NCI-H1105 treated with DMSO at 0.1 percent for 48 hours (cell line): Measurements from ENCODE around the gene SALL4.
"Not testable (repeated sequence)": the region's sequence is repeated elsewhere in the genome, so short reads cannot be mapped to it uniquely, and the experiment has no call there.

Source experiments
- DNase-seq: peaks from one replicate; lab custom pipeline; 2025; lab: John Stamatoyannopoulos, UW

The SALL4 gene

DNA sequence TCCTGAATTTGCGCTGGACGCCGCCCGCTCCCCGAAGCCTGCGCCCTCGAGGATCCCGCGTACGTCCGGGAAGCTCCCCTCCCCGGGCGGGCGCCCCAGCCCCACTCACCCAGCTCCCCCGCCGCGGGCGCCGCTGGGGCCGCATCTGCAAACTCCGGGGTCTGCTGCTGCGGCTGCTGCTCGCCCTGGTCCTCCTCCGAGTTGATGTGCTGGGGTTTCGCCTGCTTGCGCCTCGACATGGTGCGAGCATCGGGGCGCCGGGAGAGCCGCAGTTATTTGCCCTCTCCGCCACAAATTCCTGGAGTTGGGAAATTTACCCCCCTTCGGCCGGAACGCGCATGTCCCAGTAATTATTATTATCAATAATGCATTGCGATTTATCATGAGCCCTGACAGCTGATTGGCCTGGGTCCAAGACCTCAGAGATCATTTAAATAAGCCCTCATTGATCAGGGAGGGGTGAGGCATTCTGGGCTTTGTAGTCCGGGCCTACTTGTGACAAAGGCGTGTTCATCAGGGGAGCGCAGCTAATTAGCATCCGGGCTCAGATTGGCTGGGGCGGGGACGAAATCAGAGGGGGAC lies at the start of gene SALL4:
Gene SALL4 (minus strand): TSS at position 352 of the 582 bp plus-strand sequence. CDS start 113 bp downstream, at position 239.
- DNase-seq: no peak

DNA sequence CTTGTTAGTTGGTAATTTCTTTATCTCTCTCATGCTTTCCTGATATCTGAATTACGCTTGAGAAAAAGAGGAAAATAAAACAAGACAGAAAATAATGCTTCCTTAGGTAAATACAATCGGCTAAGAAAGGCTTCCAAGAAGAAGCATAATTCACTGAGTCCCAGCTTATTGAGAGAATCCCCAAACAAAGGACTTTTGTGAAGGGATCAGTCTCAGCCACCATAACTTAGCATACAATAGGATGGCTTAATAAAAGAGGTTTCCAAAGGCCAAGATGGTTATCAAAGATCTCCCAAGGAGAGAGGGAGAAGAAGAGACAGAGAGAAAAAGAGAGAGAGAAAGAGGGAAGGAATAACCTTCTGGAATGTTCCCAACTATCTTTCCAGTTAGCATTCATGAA lies 46.0 kb upstream of the SALL4 start:
- no peak for DNase-seq

DNA sequence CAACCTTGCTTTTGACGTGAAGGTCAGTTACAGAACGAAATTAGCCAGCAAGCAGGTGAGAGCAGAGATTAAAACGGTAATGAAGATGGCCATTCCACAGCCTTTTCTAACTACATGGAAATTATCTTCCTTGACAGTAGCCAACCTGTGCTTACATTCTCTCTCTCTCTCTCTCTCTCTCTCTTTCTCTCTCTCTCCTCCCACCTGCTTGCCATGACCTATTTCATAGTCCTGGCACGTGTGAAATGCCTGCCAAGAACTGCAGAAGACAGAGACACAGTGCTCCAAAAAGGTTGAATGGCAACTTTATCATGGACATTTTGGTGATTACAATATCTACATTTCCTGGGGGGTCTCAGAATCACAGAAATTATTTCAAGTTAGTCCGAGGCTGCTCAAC lies 38.5 kb upstream of the SALL4 start:
- DNase-seq: no peak

DNA sequence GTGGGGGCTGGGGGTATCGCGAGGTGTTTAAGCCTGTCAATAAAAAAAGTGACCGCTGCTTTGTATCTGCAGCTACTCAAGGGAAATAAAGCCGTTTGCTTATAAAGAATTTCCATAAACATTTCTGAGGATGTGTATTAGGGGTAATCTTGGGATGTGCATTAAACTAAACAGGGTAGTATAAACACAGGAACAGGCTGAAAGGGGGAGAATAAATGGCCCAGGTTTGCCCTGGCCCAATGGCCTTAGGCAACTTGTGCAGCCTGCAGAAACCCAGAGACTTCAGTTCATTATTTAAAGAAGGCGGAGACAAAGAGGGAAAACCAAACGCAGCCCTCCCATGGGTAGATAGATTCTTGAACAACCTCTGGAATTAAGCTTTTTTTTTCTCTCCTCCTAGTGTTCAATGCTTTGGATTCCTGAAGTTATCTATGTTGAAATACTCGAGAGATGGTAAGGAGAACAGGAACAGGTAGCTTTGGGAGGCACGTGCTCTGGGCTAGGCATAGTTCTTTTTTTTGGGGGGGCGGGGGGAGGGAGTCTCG lies 35.6 kb upstream of the SALL4 start:
- DNase-seq: no peak

DNA sequence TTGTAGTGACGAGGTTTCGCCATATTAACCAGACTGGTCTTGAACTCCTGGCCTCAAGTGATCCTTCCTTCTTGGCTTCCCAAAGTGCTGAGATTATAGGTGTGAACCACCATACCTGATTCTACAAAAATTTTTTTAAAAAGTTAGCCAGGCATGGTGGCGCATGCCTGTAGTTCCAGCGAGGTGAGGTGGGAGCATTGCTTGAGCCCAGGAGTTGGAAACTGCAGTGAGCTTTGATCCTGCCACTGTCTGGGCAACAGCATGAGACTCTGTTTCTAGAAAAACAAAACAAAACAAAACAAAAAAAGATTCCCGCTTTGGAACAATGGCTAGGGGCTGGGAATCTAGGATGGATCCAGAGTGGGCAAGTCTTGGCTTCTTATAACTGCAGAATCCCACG lies 35.1 kb upstream of the SALL4 start:
- DNase-seq: no peak

DNA sequence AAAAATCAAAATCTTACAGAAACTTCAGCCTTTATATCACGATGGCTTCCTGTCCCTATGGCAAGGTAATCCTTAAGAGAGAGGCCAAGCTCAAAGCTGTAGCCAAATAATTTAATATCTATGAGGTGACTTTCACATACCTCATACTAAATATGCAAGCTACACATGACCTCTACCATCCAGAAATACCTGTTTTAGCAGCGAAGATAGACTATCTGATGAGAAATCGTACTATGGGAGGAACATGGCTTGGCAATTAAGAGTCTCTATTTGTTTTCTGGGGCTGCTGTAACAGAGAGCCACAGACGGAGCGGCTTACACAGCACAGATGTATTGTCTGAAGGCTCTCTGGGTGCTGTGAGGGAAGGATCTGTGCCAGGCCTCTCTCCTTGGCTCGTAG lies 31.0 kb upstream of the SALL4 start:
- no peak for DNase-seq

DNA sequence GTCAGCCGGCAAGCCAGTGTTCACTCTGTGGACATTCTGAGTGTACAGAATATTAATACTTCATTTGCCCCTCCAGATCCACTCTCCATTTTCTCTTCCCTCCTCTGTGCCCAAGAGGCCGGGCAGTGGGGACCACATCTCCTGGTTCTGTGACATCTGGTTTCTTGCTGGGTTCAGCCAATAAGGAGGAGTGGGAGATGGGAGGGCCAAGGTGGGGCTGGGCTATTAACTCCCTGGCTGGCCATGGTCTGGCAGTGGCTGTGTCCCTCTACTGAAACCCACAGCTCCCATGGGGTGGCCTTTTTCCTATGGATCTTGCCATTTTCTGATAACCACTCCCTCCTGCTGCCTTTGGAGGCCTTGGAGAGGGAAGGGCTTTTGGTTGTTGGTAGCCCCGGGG lies 30.0 kb upstream of the SALL4 start:
- DNase-seq: no peak

DNA sequence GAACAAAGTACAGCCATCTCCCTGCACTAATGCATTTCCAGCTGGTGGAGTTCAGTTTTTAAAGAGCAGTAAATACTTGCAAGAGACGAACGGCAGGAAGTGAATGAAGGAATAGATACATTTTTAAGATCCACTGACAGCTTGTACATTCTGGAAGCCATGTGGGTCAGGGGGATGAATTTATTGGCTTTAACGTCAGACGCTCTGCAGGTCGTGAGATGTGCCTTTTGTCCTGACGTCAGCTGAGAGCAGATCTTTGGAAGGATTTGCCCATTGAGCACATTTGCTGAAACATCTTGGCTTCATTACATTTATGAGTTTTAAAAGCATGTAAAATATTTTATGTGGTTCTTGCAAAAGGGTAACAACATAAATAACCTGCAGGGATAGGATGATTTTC lies 29.5 kb upstream of the SALL4 start:
- no peak for DNase-seq

DNA sequence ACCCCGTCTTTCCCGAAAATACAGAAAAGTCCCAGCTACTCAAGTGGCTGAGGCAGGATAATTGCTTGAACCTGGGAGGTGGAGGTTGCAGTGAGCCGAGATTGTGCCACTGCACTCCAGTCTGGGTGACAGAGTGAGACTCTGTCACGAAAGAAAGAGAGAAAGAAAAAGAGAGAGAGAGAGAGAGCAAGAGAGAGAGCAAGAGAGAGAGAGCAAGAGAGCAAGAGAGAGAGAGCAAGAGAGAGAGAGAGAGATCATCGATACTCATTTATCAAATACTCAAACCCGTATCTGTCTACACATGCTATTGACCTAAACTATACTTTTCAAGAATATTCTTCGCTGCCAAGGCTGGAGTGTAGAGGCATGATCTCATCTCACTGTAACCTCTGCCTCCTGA lies 28.2 kb upstream of the SALL4 start:
- DNase-seq: no peak

DNA sequence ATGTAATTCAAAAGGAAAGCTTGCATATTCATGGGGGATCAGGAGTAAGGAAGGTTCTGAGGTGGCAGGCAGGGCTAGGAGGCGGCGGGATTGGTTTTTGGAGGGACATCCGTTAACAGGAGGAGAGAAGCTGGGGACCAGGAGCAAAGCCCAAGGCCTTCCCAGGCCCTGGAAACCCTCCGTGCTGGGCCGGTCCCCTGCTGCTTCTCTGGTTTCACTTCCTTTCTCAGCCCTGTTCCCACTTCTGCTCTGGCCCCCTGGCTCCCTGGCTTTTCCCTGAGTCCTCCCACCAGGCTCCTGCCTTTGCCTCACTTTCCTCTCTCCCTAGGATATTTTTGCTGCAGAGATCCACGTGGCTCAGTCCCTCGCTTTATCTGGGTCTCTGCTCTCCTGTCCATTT lies 26.4 kb upstream of the SALL4 start:
- DNase-seq: no peak

DNA sequence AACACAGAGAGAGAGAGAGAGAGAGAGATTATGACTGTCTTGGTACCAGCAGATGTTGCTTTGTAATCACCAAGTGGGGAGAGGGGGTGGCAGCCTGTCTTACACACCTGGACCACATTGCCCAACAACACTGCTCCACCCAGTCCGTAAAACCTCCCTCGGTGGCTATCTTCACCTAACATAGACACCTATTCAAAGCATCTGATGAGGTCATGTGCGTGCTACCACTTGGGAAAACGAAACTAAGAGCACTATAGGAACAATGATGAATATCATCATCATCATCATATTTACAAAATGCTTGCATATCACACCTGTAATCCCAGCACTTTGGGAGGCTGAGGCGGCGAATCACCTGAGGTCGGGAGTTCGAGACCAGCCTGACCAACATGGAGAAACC lies 24.1 kb upstream of the SALL4 start:
- DNase-seq: no peak

DNA sequence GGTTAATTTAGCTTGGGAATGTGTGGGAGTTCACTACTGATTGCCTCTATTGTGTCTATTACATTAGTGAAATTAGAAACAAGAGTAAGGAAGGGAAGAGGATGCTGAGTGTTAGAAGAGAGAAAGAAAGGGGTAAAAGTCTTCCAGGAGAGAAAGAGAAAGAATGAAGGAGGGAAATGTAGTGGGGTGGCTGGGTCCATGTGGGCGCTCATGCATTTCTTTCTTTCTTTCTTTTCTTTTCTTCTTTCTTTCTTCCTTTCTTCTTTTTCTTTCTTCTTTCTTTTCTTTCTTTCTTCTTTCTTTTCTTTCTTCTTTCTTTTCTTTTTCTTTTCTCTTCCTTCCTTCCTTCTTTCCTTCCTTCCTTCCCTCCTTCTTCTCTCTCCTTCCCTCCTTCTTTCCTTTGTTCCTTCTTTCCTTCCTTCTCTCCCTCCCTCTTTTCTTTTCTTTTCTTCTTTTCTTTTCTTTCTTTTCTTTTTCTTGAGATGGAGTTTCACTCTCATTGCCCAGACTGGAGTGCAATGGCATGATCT lies 16.2 kb upstream of the SALL4 start:
- no peak for DNase-seq

DNA sequence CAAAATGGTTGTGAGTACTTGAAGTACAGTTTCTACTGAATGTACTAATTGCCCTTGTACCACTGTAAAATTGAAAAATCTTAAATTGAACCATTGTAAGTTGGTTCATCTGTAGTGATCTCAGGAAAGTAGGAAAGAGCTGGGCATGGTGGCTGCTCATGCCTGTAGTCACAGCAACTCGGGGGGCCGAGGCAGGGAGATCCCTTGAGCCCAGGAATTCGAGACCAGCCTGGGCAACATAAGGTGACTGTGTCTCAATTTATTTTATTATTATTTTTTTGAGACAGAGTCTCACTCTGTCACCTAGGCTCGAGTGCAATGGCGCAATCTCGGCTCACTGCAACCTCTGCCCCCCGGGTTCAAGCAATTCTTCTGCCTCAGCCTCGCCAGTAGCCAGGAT lies 14.5 kb upstream of the SALL4 start:
- not testable (repeated sequence) for DNase-seq

DNA sequence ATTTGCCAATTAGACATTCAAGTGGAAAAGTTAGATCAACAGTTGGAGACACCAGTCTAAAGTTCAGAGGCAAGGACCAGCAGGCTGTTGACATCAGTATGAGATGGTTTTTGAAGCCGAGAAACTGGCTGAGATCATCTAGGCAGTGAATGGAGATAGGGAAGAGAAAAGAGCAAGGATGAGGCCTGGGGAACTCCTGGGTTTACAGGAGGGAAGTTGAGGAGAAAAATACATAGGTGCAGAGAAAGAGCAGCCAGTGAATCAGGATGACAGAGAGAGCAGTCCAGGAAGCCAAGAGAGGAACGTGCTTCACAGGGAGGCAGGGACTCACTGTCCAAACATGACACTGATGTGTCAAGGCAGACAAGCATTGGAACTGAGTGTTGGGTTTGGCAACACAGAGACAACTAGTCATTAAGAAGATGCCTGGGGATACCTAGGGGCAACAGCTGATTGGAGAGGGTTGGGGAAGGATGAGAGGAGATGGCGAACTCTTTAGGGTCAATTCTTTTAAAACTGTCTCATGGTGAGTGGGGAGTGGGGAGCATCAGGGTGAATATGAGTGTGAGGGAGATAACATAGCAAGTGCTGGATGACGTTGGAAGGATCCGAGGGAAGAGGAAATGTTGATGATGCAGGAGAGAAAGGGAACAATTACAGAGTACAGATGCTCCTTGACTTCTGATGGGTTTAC lies 13.2 kb upstream of the SALL4 start:
- no peak for DNase-seq

DNA sequence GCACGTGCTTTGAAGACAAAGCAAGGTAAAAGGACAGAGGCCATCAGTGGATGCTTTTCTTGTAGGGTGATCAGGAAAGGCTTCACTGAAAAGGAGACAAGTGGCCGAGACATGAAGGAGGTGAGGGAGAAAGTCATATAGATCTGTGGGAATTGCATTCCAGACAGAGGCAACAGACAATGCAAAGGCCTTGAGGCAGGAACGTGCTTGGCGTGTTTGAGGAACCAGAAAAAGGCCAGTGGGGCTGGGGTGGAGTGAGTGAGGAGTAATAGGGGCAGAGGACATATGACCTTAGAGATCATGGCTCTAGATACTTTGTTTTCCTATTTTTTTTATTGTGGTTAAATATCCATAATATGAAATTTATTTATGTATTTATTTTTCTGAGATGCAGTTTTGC lies 10.5 kb upstream of the SALL4 start:
- no peak for DNase-seq

DNA sequence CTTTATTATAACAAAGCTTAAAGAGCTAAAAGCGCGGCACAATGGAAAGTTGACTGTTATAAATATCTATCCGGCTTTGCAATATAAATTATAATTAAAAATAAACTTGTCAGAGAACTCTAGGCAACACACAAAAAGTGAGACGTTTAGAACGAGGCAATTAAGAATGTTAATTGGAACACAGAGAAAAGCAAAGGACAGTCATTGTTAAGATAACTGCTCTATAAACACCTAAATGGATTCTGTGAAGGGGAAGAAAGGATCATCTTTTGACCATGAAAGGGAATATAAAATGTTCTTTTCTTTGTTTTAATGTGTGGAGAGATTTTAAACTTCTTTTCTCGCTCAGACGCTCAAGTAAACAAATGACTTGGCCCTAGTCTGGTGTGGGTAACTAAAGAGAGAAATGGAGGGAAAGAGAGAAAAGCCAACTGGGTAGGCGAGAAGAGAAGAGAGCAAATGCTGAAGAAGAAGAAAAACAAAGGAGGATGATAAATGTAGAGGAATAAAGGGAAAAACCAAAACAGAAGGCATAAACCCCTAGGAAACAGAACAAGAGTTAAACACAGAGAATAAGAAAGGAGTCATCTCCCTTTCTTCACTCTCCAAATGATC lies 9.3 kb upstream of the SALL4 start:
- no peak for DNase-seq

DNA sequence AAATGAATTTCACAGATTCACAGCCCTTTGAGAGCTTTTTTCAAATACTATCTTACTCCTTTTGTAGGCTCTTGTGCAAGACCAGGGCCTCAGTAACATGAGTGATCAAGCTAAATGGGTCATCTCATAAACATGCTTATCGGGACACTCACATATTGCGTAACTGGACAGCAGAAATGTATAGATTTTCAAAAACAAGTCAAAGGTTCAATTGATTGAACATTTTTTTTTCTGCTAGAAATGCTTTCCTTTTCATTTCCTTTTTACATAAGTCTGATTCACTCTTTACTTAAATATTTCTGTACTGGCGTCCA lies 8.7 kb upstream of the SALL4 start:
- no peak for DNase-seq

DNA sequence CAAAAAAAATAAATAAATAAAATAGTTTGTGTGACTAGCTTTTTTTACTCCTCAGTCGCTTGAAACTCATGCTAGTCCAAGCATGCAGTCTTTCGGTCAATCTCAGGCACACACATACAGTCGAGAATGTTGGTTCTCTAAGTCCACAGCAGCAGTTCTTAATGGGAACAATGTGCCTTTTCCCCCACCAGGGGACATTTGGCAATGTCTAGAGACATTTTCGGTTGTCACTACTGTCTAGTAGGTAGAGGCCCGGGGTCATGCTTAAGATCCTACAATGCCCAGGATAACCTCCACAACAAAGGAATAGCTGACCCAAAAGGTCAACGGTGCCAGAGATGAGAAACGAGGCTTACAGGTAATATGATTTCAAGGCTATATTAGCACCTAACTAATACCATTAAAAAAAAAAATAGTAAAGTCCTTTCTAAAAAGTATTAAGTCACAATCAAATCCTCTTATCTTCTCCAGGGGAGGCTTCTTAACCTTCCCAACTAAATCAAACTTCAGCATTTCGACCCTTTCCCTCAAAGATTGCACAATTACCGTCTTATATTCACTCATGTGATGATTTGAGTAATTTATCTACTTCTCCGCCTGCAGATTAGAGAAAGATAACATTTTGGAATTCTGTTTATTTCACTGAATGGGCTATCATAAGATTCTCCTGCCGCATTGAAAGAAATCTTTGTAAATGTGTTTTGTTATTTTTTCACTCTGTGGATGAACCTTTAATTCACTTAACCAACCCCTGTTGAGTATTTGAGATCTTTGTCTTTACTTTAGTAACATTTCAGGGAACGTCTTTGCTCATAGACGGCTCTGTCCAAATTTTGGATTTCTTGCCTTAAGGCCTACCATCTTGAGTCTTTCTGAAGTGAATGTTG lies 8.1 kb upstream of the SALL4 start:
- DNase-seq: no peak

DNA sequence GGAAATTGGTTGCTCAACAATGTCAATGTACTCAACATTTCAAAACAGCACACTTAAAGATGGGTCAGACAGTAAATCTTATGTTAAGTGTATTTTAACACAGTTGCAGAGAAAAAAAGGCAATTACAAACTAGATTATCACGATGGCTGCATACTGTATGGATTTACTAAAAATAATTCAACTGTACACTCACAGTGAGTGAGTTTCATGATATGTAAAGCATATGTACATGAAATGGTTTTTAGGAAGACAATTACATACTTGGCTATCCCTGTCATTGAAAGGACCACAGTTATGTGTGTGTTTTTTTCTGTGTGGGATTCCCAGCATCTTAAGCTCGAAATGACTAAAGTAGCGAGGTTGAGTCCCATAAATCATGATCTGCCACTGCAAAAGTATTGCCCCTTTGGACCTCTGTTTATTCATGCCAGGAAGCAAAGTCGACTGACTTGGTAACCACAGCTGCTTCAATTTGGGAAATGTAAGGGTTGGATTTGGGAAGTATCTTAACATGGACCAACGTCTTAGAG lies 5.5 kb upstream of the SALL4 start:
- DNase-seq: no peak

DNA sequence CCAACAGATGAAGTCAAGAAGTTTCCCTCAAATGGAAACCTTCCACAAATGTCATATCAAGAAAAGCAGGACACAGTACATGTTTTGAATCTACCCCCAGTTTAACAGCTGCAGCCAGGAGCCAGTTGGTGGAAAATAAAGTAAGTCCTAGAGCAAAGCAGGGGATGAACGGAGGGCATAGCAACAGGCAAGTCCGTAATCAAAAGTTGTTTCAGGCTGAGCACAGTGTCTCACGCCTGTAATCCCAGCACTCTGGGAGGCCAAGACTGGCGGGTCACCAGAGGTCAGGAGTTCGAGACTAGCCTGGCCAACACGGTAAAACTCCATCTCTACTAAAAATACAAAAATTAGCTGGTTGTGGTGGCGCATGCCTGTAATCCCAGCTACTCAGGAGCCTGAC lies 2.4 kb upstream of the SALL4 start:
- no peak for DNase-seq

DNA sequence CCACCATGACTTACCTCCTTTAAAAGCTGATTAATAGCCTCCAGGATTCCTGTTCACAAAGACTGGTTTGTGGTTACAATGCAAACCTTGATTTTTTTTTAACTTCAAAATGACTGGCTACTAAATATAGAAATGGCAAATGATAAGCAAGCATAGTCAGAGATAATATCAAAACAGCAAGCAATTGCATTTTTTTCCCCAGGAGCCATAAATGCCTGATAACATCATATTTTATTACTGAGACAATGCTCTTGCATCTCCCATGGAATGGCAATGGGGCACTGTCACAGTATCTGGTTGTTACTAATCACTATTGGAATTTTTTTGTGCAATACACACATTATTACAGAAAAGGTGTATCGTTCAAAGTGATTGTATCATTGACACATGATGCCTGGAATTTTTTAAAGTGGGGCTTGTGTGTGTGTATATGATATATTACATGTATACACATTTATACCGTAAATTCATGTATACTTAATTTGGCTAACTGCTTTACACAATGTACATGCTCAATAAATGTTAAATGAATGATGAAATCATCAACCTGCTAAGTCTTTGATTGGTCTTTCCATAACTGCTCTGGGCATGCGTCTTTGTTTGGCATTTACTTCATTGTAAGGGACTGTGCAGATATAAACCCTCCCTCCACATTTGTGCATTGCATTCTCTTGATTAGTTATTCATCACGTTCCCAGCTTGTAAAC lies 980 bp upstream of the SALL4 start:
- no peak for DNase-seq

DNA sequence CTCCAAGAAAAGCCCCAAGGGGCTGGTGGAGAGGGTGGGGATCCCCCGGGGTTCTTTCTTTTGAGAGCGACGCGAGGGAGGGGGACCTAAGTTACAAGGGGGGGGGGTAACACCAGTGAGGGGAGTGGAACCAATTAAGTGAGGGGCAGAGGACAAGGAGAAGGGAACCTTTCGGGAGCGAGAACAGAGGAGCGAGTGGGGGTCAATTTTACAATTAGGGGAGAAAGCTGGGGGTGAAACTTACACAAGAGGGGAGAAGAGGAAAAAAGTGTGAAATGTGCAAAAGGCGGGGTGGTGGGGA lies 548 bp downstream of the SALL4 start:
- DNase-seq: no peak
